ENCODE measurements around the gene DGKZ. TPM values are rescaled to one million over a fixed set of nuclear protein-coding genes. Genes with fewer than 3 reads are reported as not detected.

Gene DGKZ, protein sequence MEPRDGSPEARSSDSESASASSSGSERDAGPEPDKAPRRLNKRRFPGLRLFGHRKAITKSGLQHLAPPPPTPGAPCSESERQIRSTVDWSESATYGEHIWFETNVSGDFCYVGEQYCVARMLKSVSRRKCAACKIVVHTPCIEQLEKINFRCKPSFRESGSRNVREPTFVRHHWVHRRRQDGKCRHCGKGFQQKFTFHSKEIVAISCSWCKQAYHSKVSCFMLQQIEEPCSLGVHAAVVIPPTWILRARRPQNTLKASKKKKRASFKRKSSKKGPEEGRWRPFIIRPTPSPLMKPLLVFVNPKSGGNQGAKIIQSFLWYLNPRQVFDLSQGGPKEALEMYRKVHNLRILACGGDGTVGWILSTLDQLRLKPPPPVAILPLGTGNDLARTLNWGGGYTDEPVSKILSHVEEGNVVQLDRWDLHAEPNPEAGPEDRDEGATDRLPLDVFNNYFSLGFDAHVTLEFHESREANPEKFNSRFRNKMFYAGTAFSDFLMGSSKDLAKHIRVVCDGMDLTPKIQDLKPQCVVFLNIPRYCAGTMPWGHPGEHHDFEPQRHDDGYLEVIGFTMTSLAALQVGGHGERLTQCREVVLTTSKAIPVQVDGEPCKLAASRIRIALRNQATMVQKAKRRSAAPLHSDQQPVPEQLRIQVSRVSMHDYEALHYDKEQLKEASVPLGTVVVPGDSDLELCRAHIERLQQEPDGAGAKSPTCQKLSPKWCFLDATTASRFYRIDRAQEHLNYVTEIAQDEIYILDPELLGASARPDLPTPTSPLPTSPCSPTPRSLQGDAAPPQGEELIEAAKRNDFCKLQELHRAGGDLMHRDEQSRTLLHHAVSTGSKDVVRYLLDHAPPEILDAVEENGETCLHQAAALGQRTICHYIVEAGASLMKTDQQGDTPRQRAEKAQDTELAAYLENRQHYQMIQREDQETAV
- total RNA-seq: 39.0 and 78.5 TPM in 2 replicates

DNA sequence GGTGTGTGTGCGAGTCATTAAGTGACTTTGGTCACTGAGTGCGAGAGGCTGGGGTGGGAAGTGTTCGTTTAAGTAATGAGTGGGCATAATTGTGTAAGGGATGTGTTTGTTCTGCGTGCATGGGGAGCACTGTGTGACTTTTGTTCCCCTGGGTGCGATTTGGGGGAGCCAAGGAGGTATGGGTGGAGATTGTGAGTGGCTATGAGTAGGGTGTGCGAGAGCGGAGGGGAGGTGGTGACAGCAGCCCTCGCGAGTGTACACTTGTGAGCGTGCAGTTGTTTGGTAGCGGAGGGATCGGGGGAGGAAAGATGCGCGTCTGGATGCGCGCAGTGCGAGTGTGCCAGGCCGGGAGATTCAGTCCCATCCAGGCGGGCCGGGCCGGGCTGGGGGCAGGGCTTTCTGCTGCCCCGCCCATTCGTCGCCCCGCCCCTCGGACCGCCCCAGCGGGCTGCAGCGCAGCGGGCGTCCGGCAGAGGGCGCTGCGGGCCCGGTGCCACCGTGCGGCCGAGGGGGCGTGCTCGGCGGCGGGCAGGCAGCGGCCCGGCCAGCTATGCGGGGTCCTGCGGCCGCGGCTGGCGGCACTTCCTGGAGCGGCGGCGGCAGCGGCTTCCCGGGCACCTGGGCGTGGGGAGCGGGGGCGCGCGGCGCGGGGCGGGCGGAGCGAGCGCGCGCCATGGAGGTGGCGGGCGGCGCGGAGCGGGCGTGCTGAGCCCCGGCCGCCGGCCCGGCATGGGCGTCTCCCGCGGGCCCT is at the start of gene DGKZ:
TSS of gene DGKZ (plus strand) at position 578 of the 751 bp plus-strand sequence. CDS start 197 bp downstream, outside the sequence.

DNA sequence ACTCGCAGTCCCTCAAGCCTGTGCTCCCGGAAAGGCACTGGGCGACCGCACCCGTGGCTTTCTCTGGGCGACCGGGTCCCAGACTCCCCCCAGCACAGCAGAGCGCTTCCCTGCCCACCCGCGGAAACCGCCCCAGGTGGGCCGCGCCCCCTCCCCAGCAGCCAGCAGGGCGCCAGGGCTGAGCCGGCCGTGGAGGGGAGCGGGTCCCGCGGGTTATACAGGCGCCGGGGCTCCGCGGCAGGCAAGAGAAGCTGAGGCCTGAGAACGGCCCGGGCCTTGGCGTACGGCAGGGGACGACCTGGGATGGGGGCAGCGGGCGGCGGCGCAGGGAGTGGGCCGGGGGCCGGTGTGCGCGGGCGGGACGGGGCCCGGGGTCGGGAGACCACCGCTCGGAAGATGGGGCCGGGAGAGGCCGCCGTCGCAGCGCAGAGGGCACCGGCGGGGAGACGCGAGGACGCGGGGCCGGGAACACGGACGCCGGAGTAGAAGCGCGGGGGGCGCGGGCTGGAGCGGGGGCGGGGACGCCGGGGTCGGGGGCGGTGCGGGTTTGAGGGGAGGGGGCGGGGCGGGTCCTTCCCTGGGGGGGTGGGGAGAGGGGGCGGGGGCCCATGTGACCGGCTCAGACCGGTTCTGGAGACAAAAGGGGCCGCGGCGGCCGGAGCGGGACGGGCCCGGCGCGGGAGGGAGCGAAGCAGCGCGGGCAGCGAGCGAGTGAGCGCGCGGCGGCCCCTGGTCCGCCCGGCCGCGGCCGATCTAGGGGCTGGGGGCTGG is 34.0 kb downstream of the DGKZ start, which contains the start of gene MDK:
TSS of gene MDK (plus strand) at position 622 of the 771 bp plus-strand sequence. CDS start 389 bp downstream, outside the sequence.

DNA sequence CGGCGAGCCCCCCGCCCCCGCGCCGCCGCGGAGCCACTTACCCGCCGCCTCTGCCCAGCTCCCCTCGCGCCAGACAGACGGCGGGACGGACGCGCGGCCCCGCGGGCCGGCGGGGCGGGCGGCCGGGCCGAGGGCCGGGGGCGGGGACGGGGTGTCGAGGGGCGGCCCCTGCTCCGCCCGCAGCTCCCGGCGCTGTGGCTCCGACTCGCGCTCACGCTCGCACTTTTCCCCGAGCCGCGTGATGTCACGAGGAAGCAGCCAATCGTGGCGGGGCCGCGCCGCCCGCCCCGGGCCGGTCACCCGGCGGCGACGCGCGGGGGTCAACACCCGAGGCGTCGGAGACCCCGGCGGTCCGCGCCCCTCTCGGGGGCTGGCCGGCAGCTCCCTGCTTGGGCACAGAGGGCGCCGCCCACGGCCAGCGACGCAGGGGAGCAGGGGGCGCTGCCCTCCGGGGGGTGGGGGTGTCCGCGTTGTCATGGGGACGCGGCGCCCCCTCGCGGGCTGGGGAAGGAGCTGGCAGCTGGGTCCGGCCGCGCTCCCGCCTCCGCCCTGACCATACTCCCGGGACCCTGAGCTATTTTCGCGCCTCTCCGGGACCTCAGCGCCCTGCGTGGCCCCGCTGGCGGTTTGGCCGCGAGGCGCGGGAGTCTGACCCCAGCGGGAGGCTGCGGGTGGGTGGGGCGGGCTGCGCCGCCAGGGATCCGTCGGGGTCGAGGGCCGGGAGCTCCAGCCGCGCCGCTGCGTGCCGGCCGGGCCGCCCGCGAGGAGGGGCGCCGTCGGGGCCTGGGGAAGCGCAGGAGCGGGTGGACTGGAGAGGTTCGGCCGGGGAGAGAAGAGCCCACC is 44.5 kb downstream of the DGKZ start, which contains the start of gene CHRM4:
TSS of gene CHRM4 (minus strand) at position 199 of the 843 bp plus-strand sequence. CDS start 5,219 bp downstream, outside the sequence.

Other genes starting within 250 kb of the DGKZ start
- 5.5 and 15.2 TPM in 2 replicates for gene PHF21A, start 226.0 kb upstream of the DGKZ start, total RNA-seq
- gene CREB3L1, start 69.8 kb upstream of the DGKZ start, total RNA-seq: 1.5 TPM in 1 of 2 replicates, not detected in the other
- 11.3 and 33.0 TPM in 2 replicates for gene MDK, start 34.2 kb downstream of the DGKZ start, total RNA-seq
- gene CHRM4, start 44.3 kb downstream of the DGKZ start, total RNA-seq: under 0.01 TPM in 1 of 2 replicates, not detected in the other
- gene AMBRA1, start 246.6 kb downstream of the DGKZ start, total RNA-seq: 10.6 and 25.9 TPM in 2 replicates